ENCODE results near the gene LMTK2. TPM values are rescaled to one million over a fixed set of nuclear protein-coding genes. Genes with fewer than 3 reads are reported as not detected.

LMTK2 gene
- total RNA-seq, 2 donors from 2014 or later = 13.0 to 17.9 TPM

GRCh38 chr7:98133621-98134303 lies 27.1 kb downstream of the LMTK2 start:
- intact Hi-C loops (cut with DNase I) = no loop called here
- no peak for DNase-seq (ENCODE audit: low spot score)

- intact Hi-C loops (cut with DNase I) = no loop called here
- DNase-seq (ENCODE audit: low spot score) = no peak
These were observed 28.0 kb downstream of the LMTK2 start for GRCh38 chr7:98134420-98135228.

- DNase-seq (ENCODE audit: low spot score) = no peak
- intact Hi-C loops (cut with DNase I) = no loop called here
These were observed 29.3 kb downstream of the LMTK2 start for GRCh38 chr7:98135984-98136383.

- intact Hi-C loops (cut with DNase I) = no loop called here
- DNase-seq (ENCODE audit: low spot score) = no peak
These were observed 29.8 kb downstream of the LMTK2 start for GRCh38 chr7:98136423-98136822.

- intact Hi-C loops (cut with DNase I) = no loop called here
- DNase-seq (ENCODE audit: low spot score) = no peak
These were observed 30.6 kb downstream of the LMTK2 start for GRCh38 chr7:98137134-98137825.

GRCh38 chr7:98137826-98138151 lies 31.1 kb downstream of the LMTK2 start:
- DNase-seq (ENCODE audit: low spot score) = no peak
- intact Hi-C loops (cut with DNase I) = no loop called here

GRCh38 chr7:98138672-98139071 lies 32.0 kb downstream of the LMTK2 start:
- no peak for DNase-seq (ENCODE audit: low spot score)
- intact Hi-C loops (cut with DNase I) = no loop called here

- intact Hi-C loops (cut with DNase I) = loop anchor here in 1 of 2 donors (5.0 kb wide), 1 partner anchor 870 kb away; no protein-coding TSS in a partner anchor
- no peak for DNase-seq (ENCODE audit: low spot score)
These were observed 36.0 kb downstream of the LMTK2 start for GRCh38 chr7:98142658-98143057.

GRCh38 chr7:98148607-98149006 lies 41.9 kb downstream of the LMTK2 start:
- no peak for DNase-seq (ENCODE audit: low spot score)
- intact Hi-C loops (cut with DNase I) = no loop called here

GRCh38 chr7:98149116-98149692 lies 42.5 kb downstream of the LMTK2 start:
- intact Hi-C loops (cut with DNase I) = no loop called here
- DNase-seq (ENCODE audit: low spot score) = no peak

GRCh38 chr7:98151884-98152283 lies 45.2 kb downstream of the LMTK2 start:
- intact Hi-C loops (cut with DNase I) = no loop called here
- DNase-seq (ENCODE audit: low spot score) = no peak

GRCh38 chr7:98156700-98157099 lies 50.0 kb downstream of the LMTK2 start:
- intact Hi-C loops (cut with DNase I) = no loop called here
- DNase-seq (ENCODE audit: low spot score) = no peak

- intact Hi-C loops (cut with DNase I) = no loop called here
- DNase-seq (ENCODE audit: low spot score) = no peak
These were observed 51.1 kb downstream of the LMTK2 start for GRCh38 chr7:98157761-98158160.

GRCh38 chr7:98162758-98163157 lies 56.1 kb downstream of the LMTK2 start:
- intact Hi-C loops (cut with DNase I) = no loop called here
- no peak for DNase-seq (ENCODE audit: low spot score)

GRCh38 chr7:98163269-98163668 lies 56.6 kb downstream of the LMTK2 start:
- intact Hi-C loops (cut with DNase I) = no loop called here
- DNase-seq (ENCODE audit: low spot score) = no peak

GRCh38 chr7:98163704-98164494 lies 57.2 kb downstream of the LMTK2 start:
- no peak for DNase-seq (ENCODE audit: low spot score)
- intact Hi-C loops (cut with DNase I) = no loop called here

GRCh38 chr7:98165827-98166667 lies 59.4 kb downstream of the LMTK2 start:
- intact Hi-C loops (cut with DNase I) = loop anchor here in 1 of 2 donors (5.0 kb wide), 2 partner anchors 59 to 144 kb away; partner anchors contain the start of gene LMTK2

GRCh38 chr7:98166668-98166970 lies 60.0 kb downstream of the LMTK2 start:
- no peak for DNase-seq (ENCODE audit: low spot score)
- intact Hi-C loops (cut with DNase I) = loop anchor here in 1 of 2 donors (5.0 kb wide), 2 partner anchors 59 to 144 kb away; partner anchors contain the start of gene LMTK2

More at GRCh38 chr7:98165827-98166667, 59.4 kb downstream of the LMTK2 start:
- DNase-seq (ENCODE audit: low spot score) = no peak

Measured in posterior vena cava (tissue), 2 donors.